H1 (cell line): ENCODE data around the gene MED17. TPM values are rescaled to one million over a fixed set of nuclear protein-coding genes. Genes with fewer than 3 reads are reported as not detected.

ENCODE experiments used
- CTCF ChIA-PET: fragments of 300-600 bp; sonication (Branson Sonifier 250); formaldehyde crosslinking; loops from one replicate; lab custom pipeline; 2021; ENCODE audit not compliant: partially characterized antibody; lab: Charles Lee
- POLR2A ChIA-PET: fragments of 300-600 bp; sonication (Branson Sonifier 250); formaldehyde crosslinking; loops from one replicate; lab custom pipeline; 2021; ENCODE audit warnings: inconsistent platforms; ENCODE audit not compliant: partially characterized antibody; lab: Charles Lee
- DNase-seq, 2 experiments: peaks; one replicate each; pipeline versions ENCODE4 v3.0.0 to v3.0.0-alpha.2; 2010 to 2022; ENCODE audit warnings: low spot score in 2 of 2, low read depth in 1 of 2, mixed read lengths in 1 of 2
- FAIRE-seq: peaks from 2 replicates; lab custom pipeline; 2011; peaks lifted over from hg19 to GRCh38; lab: Jason Lieb, UNC
- H2AFZ ChIP-seq: 2 replicates; pipeline ENCODE4 v1.8.1; 2012; ENCODE audit warnings: low read length, inconsistent platforms
- H2AK5ac ChIP-seq: 2 replicates; pipeline ENCODE4 v1.6.1; 2013; ENCODE audit warnings: low read depth, low read length
- H2BK120ac ChIP-seq: replicated peaks from 2 replicates; pipeline ENCODE3; 2013; ENCODE audit warnings: low read depth, low read length, inconsistent platforms
- H2BK12ac ChIP-seq: 2 replicates; pipeline ENCODE4 v1.6.1; 2013; ENCODE audit warnings: low read depth, low read length
- H2BK15ac ChIP-seq: 2 replicates; pipeline ENCODE4 v1.6.1; 2013; ENCODE audit warnings: low read length
- H2BK20ac ChIP-seq: 2 replicates; pipeline ENCODE4 v1.6.1; 2013; ENCODE audit warnings: low read length
- H2BK5ac ChIP-seq: 2 replicates; pipeline ENCODE4 v1.6.1; 2013; ENCODE audit warnings: low read depth, low read length
- H3K14ac ChIP-seq: 2 replicates; pipeline ENCODE4 v1.6.1; 2013; ENCODE audit warnings: inconsistent platforms; ENCODE audit not compliant: insufficient read length
- H3K18ac ChIP-seq: 2 replicates; pipeline ENCODE4 v1.6.1; 2013; ENCODE audit warnings: low read length; ENCODE audit errors: extremely low read depth
- H3K23ac ChIP-seq: 2 replicates; pipeline ENCODE4 v1.6.1; 2013; ENCODE audit warnings: inconsistent platforms; ENCODE audit not compliant: insufficient read length
- H3K23me2 ChIP-seq: 2 replicates; pipeline ENCODE4 v1.6.1; 2013; ENCODE audit warnings: low read depth, low read length
- H3K27ac ChIP-seq: 2 replicates; pipeline ENCODE4 v1.6.1; 2011; ENCODE audit warnings: low read depth, low read length, inconsistent platforms
- H3K27me3 ChIP-seq, 4 experiments: replicated peaks in 1 of 4; 1 replicate in 1 of 4; 2 replicates in 3 of 4; pipeline versions ENCODE4 v1.6.1 to v1.8.1; 2011 to 2013; ENCODE audit warnings: low read length in 3 of 4, mild to moderate bottlenecking in 3 of 4, inconsistent platforms in 2 of 4, mixed read lengths in 2 of 4, moderate library complexity in 1 of 4; ENCODE audit not compliant: control insufficient read depth in 3 of 4, insufficient read depth in 3 of 4; ENCODE audit errors: extremely low read depth in 1 of 4
- H3K36me3 ChIP-seq, 4 experiments: 2 replicates each; pipeline versions ENCODE4 v1.6.1 to v1.8.1; 2011 to 2013; ENCODE audit warnings: mild to moderate bottlenecking in 4 of 4, low read length in 3 of 4, moderate library complexity in 2 of 4, control low read depth in 1 of 4, inconsistent platforms in 1 of 4; ENCODE audit not compliant: insufficient read depth in 4 of 4, control insufficient read depth in 2 of 4
- H3K4ac ChIP-seq: replicated peaks from 2 replicates; pipeline ENCODE3; 2013; ENCODE audit warnings: low read length, low read depth, mixed read lengths, inconsistent platforms; ENCODE audit not compliant: insufficient read length
- H3K4me1 ChIP-seq, 4 experiments: replicated peaks in 1 of 4; 1 replicate in 1 of 4; 2 replicates in 3 of 4; pipeline versions ENCODE4 v1.6.1 to v1.8.1; 2011 to 2013; ENCODE audit warnings: low read length in 3 of 4, inconsistent platforms in 2 of 4, mixed read lengths in 1 of 4; ENCODE audit not compliant: insufficient read depth in 4 of 4, control insufficient read depth in 3 of 4
- H3K4me2 ChIP-seq, 2 experiments: 2 replicates each; pipeline versions ENCODE4 v1.6.1 to v1.8.1; 2011 to 2013; ENCODE audit warnings: low read depth in 2 of 2, low read length in 2 of 2, control low read depth in 1 of 2, inconsistent platforms in 1 of 2, mild to moderate bottlenecking in 1 of 2; ENCODE audit not compliant: insufficient read depth in 1 of 2
- H3K4me3 ChIP-seq, 4 experiments: fragments of 200-600, 300-600 bp in 1 of 4; sonication (generic), shearing (Covaris generic), sonication (Bioruptor Twin) in 1 of 4; 2 replicates each; pipeline versions ENCODE4 v1.5.1 to v1.8.1; 2011 to 2016; ENCODE audit warnings: low read length in 4 of 4, low read depth in 3 of 4, control low read depth in 2 of 4, inconsistent platforms in 2 of 4, mild to moderate bottlenecking in 2 of 4, mixed read lengths in 1 of 4, moderate library complexity in 1 of 4; ENCODE audit not compliant: insufficient read depth in 2 of 4; ENCODE audit errors: extremely low read depth in 1 of 4
- H3K56ac ChIP-seq: replicated peaks from 2 replicates; pipeline ENCODE3; 2013; ENCODE audit warnings: low read depth, mild to moderate bottlenecking, mixed read lengths, low read length, inconsistent platforms; ENCODE audit not compliant: insufficient read length
- H3K79me1 ChIP-seq: 2 replicates; pipeline ENCODE4 v1.6.1; 2013; ENCODE audit warnings: low read depth, low read length, control low read depth
- H3K79me2 ChIP-seq, 2 experiments: 2 replicates each; pipeline versions ENCODE4 v1.6.1 to v1.8.1; 2012 to 2013; ENCODE audit warnings: low read length in 2 of 2, mild to moderate bottlenecking in 2 of 2, inconsistent platforms in 1 of 2; ENCODE audit not compliant: insufficient read depth in 2 of 2, control insufficient read depth in 1 of 2
- H3K9ac ChIP-seq, 4 experiments: replicated peaks in 1 of 4; 1 replicate in 1 of 4; 2 replicates in 3 of 4; pipeline versions ENCODE4 v1.6.1 to v1.8.1; 2011 to 2013; ENCODE audit warnings: low read depth in 3 of 4, low read length in 3 of 4, control low read depth in 2 of 4, mild to moderate bottlenecking in 2 of 4, moderate library complexity in 2 of 4, inconsistent platforms in 1 of 4; ENCODE audit errors: extremely low read depth in 1 of 4
- H3K9me3 ChIP-seq, 2 experiments: 2 replicates each; pipeline versions ENCODE4 v1.6.1 to v1.8.1; 2012 to 2013; ENCODE audit warnings: mild to moderate bottlenecking in 2 of 2, moderate library complexity in 2 of 2, control low read depth in 1 of 2, inconsistent platforms in 1 of 2, low read depth in 1 of 2, low read length in 1 of 2, mixed read lengths in 1 of 2; ENCODE audit not compliant: insufficient read depth in 2 of 2
- H4K20me1 ChIP-seq, 2 experiments: replicated peaks in 1 of 2; 2 replicates each; pipeline versions ENCODE3 to v1.8.1; 2011 to 2013; ENCODE audit warnings: inconsistent platforms in 2 of 2, low read length in 2 of 2, mild to moderate bottlenecking in 1 of 2; ENCODE audit not compliant: insufficient read depth in 2 of 2, control insufficient read depth in 1 of 2
- H4K5ac ChIP-seq: 2 replicates; pipeline ENCODE4 v1.6.1; 2013; ENCODE audit warnings: low read length, low read depth, mixed read lengths, inconsistent platforms; ENCODE audit not compliant: insufficient read length
- H4K8ac ChIP-seq: 2 replicates; pipeline ENCODE4 v1.8.0; 2013; ENCODE audit warnings: mild to moderate bottlenecking, moderate library complexity, low read length, inconsistent platforms; ENCODE audit not compliant: insufficient read depth; ENCODE audit errors: extremely low read depth
- H4K91ac ChIP-seq: replicated peaks from 2 replicates; pipeline ENCODE3; 2013; ENCODE audit warnings: low read length, mixed read lengths, inconsistent platforms; ENCODE audit not compliant: insufficient read length
- ASH2L ChIP-seq: fragments of 200-600, 300-600 bp; sonication (generic); IDR thresholded peaks from one replicate; pipeline ENCODE4 v1.7.1; 2017; ENCODE audit warnings: low read length
- CHD2 ChIP-seq: IDR thresholded peaks from 2 replicates; pipeline ENCODE4 v1.6.1; 2012; ENCODE audit warnings: low read length, improper control_type of control experiment
- FOSL1 ChIP-seq: IDR thresholded peaks from 2 replicates; pipeline ENCODE4 v1.6.1; 2011; ENCODE audit warnings: mild to moderate bottlenecking, low read depth, low read length, moderate library complexity; ENCODE audit not compliant: insufficient read depth
- JUND ChIP-seq: IDR thresholded peaks from 2 replicates; pipeline ENCODE4 v1.6.1; 2011; ENCODE audit warnings: mild to moderate bottlenecking, improper control_type of control experiment, low read length
- RFX5 ChIP-seq: IDR thresholded peaks from 2 replicates; pipeline ENCODE4 v1.6.1; 2011; ENCODE audit warnings: low read depth, low read length, improper control_type of control experiment, borderline replicate concordance
- SIRT6 ChIP-seq: IDR thresholded peaks from one replicate; pipeline ENCODE4 v1.7.1; 2012; ENCODE audit warnings: low read length, inconsistent platforms
- SP2 ChIP-seq: IDR thresholded peaks from 2 replicates; pipeline ENCODE4 v1.6.1; 2012; ENCODE audit warnings: mild to moderate bottlenecking, low read length, inconsistent platforms
- TCF12 ChIP-seq: IDR thresholded peaks from 2 replicates; pipeline ENCODE4 v1.6.1; 2011; ENCODE audit warnings: low read depth, mild to moderate bottlenecking, low read length
- ZNF274 ChIP-seq: IDR thresholded peaks from 2 replicates; pipeline ENCODE4 v1.7.0; 2012; ENCODE audit warnings: low read length, borderline replicate concordance; ENCODE audit errors: extremely low read depth
- WGBS, 2 experiments: shearing (Covaris generic) in 1 of 2; methylation state at CpG; one replicate each; pipeline versions ENCODE4 v1.1.6 to v1.1.7; 2013 to 2015; ENCODE audit warnings: low lambda C conversion rate in 2 of 2, mixed read lengths in 2 of 2, inconsistent platforms in 1 of 2, low coverage in 1 of 2, missing lambda C conversion rate in 1 of 2; ENCODE audit not compliant: insufficient replicate concordance in 2 of 2, insufficient coverage in 1 of 2, insufficient read length in 1 of 2; ENCODE audit errors: extremely low coverage in 1 of 2, missing lambda C conversion rate in 1 of 2; 5-methylcytosine and 5-hydroxymethylcytosine counted together
- polyA plus RNA-seq, 7 experiments: library from polyadenylated mRNA; depleted of rRNA in 3 of 7; stranded (reverse) in 5 of 7; unstranded in 2 of 7; fragments of >200 nt in 5 of 7; fragments of 200-250 nt in 2 of 7; gene quantifications; 1 replicate in 5 of 7; 2 replicates in 1 of 7; 4 replicates in 1 of 7; pipeline versions ENCODE4 v1.2.1 to v1.2.3, GENCODE V29; 2011 to 2013; ENCODE audit warnings: missing spikeins in 2 of 7, mixed read lengths in 2 of 7
- total RNA-seq: library from RNA; stranded (reverse); fragmentation: NEBNext Ultra II Directional; extraction: Animal tissue kit (Norgen Biotek cat#: 25700); gene quantifications from 2 replicates; pipeline ENCODE4 v1.2.1, GENCODE V29; 2021
- TF ChIP-seq, protein P1 (sequence below), 3 experiments: IDR thresholded peaks; 1 replicate in 2 of 3; 2 replicates in 1 of 3; pipeline versions ENCODE4 v1.5.1 to v1.6.1; 2011; ENCODE audit warnings: low read length in 3 of 3, mild to moderate bottlenecking in 3 of 3, inconsistent platforms in 2 of 3, low read depth in 1 of 3, moderate library complexity in 1 of 3; ENCODE audit not compliant: insufficient read depth in 1 of 3; ENCODE audit errors: control extremely low read depth in 1 of 3
- TF ChIP-seq, protein P2 (sequence below): IDR thresholded peaks from 2 replicates; pipeline ENCODE4 v1.6.1; 2012; ENCODE audit warnings: inconsistent platforms
- TF ChIP-seq, protein P3 (sequence below): IDR thresholded peaks from 2 replicates; pipeline ENCODE4 v1.6.1; 2011; ENCODE audit warnings: low read depth, mild to moderate bottlenecking, low read length; ENCODE audit not compliant: insufficient read depth

Gene MED17
- total and polyA plus RNA-seq, 2 of the 8 experiments (the other 6 are each of a cell fraction or from before 2014, with no cell fraction given) = 8.8 to 33.7 TPM

DNA sequence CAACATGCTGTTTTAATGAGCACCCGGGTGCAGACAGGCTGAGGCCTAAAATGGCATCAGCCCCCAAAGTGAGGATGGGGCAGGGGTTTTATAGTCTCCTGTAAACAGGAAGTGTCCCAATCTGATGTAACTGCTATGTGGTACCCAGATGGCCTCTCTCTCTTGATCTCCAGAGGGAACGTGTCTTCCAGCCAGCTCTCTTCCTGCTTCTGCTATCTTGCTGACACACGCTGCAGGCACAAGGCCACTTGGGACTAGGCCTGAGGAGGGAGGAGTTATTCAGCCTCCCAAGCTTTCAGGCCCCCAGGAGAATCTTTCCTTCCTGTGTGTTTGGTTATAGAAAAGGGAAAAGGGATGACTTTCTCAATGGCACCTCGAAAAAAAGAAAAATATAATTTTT, 77.7 kb downstream of the MED17 start:
- no peak overlapping the region for H3K4me3 ChIP-seq
- no peaks in the 10 kb centered on the region for H3K23me2 ChIP-seq
- no peak overlapping the region for H2BK15ac ChIP-seq
- no peak overlapping the region for H3K27ac ChIP-seq
- H4K5ac ChIP-seq = no peak overlapping the region
- peaks cover 0 to 2% (median under 1%) of the 10 kb centered on the region in 4 experiments; a peak in 2 of 7 replicates for H3K4me1 ChIP-seq
- H3K79me2 ChIP-seq = no peaks in the 10 kb centered on the region
- POLR2A ChIA-PET = no interaction called here
- CTCF ChIA-PET = interaction anchor here (1.1 kb wide), 1 partner anchor 558 kb away, joined by 3 read pairs; no protein-coding TSS in a partner anchor
- peak overlapping the region; percentile 84; the same call in 1 of the 2 replicates for H2AFZ ChIP-seq
- H2BK20ac ChIP-seq = no peak overlapping the region
- no peak for FAIRE-seq
- no peak overlapping the region for H3K23ac ChIP-seq
- no peak overlapping the region for H2BK12ac ChIP-seq
- no peak overlapping the region for H3K14ac ChIP-seq
- no peak for DNase-seq
- H2BK5ac ChIP-seq = no peak overlapping the region
- WGBS, 2 experiments = 85% methylated on average over 4 of the region's 4 CpGs; no CpG with 5 or more reads in 1 of the 2 experiments
- H3K27me3 ChIP-seq = no peaks in the 10 kb centered on the region
- H3K79me1 ChIP-seq = no peaks in the 10 kb centered on the region
- H3K4ac ChIP-seq = no peak overlapping the region
- no peaks in the 10 kb centered on the region; a peak in 1 of 8 replicates for H3K36me3 ChIP-seq
- H2AK5ac ChIP-seq = no peak overlapping the region
- H4K8ac ChIP-seq = no peak overlapping the region
- no peak overlapping the region for H4K91ac ChIP-seq
- 0 out of 2 replicates have a peak overlapping the region, but pooled peaks have one; percentile 24 for H3K18ac ChIP-seq
- H3K9me3 ChIP-seq = no peaks in the 10 kb centered on the region
- H2BK120ac ChIP-seq = no peak overlapping the region
- no peaks in the 10 kb centered on the region for H4K20me1 ChIP-seq
- H3K56ac ChIP-seq = no peak overlapping the region
- H3K9ac ChIP-seq = no peak overlapping the region
- no peak overlapping the region for H3K4me2 ChIP-seq
- TF ChIP-seq RFX5 = no peak
- no peak for TF ChIP-seq SP2
- no peak for TF ChIP-seq TCF12
- TF ChIP-seq, protein P1, sequence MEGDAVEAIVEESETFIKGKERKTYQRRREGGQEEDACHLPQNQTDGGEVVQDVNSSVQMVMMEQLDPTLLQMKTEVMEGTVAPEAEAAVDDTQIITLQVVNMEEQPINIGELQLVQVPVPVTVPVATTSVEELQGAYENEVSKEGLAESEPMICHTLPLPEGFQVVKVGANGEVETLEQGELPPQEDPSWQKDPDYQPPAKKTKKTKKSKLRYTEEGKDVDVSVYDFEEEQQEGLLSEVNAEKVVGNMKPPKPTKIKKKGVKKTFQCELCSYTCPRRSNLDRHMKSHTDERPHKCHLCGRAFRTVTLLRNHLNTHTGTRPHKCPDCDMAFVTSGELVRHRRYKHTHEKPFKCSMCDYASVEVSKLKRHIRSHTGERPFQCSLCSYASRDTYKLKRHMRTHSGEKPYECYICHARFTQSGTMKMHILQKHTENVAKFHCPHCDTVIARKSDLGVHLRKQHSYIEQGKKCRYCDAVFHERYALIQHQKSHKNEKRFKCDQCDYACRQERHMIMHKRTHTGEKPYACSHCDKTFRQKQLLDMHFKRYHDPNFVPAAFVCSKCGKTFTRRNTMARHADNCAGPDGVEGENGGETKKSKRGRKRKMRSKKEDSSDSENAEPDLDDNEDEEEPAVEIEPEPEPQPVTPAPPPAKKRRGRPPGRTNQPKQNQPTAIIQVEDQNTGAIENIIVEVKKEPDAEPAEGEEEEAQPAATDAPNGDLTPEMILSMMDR (IDR thresholded peaks at IDR 0.05; ENCODE audit: control extremely low read depth in 1 of 3, insufficient read depth in 1 of 3, low read depth in 1 of 3, low read length in 3 of 3) = no peak
- TF ChIP-seq, protein P2, sequence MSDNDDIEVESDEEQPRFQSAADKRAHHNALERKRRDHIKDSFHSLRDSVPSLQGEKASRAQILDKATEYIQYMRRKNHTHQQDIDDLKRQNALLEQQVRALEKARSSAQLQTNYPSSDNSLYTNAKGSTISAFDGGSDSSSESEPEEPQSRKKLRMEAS = no peak
- no peak for TF ChIP-seq CHD2
- no peak for TF ChIP-seq SIRT6
- TF ChIP-seq, protein P3, sequence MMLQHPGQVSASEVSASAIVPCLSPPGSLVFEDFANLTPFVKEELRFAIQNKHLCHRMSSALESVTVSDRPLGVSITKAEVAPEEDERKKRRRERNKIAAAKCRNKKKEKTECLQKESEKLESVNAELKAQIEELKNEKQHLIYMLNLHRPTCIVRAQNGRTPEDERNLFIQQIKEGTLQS = no peak
- no peak for TF ChIP-seq ASH2L
- no peak for TF ChIP-seq JUND
- no peak for TF ChIP-seq FOSL1
- no peak for TF ChIP-seq ZNF274
